DMS114 treated with DMSO at 0.1 percent for 48 hours (cell line): Measurements from ENCODE around the gene GADD45GIP1.

Experiments used
- DNase-seq: peaks from one replicate; lab custom pipeline; 2025; ENCODE audit not compliant: unreplicated experiment; lab: John Stamatoyannopoulos, UW

Gene GADD45GIP1

GRCh38 chr19:12913851-12914690 is 43.0 kb downstream of the GADD45GIP1 start:
- no peak for DNase-seq

- DNase-seq: no peak
Measured at GRCh38 chr19:12913011-12913561, 43.9 kb downstream of the GADD45GIP1 start.

- no peak for DNase-seq
Measured at GRCh38 chr19:12912571-12912970, 44.5 kb downstream of the GADD45GIP1 start.

- DNase-seq: no peak
Measured at GRCh38 chr19:12907166-12907565, 49.9 kb downstream of the GADD45GIP1 start.
